Left lung (tissue), 10 donors: ENCODE results near the gene B3GNT2. TPM values are rescaled to one million over a fixed set of nuclear protein-coding genes. Genes with fewer than 3 reads are reported as not detected.

Experiments used
- ATAC-seq: fragments of 200-7000 bp; cut with Tn5 transposase; one replicate; pipeline ENCODE4 v1.9.1; 2020; ENCODE audit warnings: moderate library complexity
- DNase-seq, 4 donors: peaks; one replicate each; pipeline ENCODE4 v3.0.0-alpha.2; 2013 to 2020
- H3K27ac ChIP-seq, 2 donors: fragments of 200-600 bp; sonication (generic) in 1 of 2; one replicate each; pipeline versions ENCODE4 v1.5.0 to v1.8.0; 2020 to 2021
- H3K27me3 ChIP-seq, 2 donors: fragments of 200-600 bp; sonication (generic) in 1 of 2; one replicate each; pipeline versions ENCODE4 v1.5.0 to v1.8.0; 2020 to 2021
- H3K36me3 ChIP-seq, 2 donors: fragments of 200-600 bp; sonication (generic) in 1 of 2; one replicate each; pipeline versions ENCODE4 v1.5.0 to v1.8.0; 2020 to 2021
- H3K4me1 ChIP-seq, 2 donors: fragments of 200-600 bp; one replicate each; pipeline ENCODE4 v1.8.0; 2021
- H3K4me3 ChIP-seq, 2 donors: fragments of 200-600 bp; sonication (generic) in 1 of 2; one replicate each; pipeline versions ENCODE4 v1.5.0 to v1.8.0; 2020 to 2021; ENCODE audit warnings: mild to moderate bottlenecking in 1 of 2
- H3K9me3 ChIP-seq, 2 donors: fragments of 200-600 bp; sonication (generic) in 1 of 2; one replicate each; pipeline versions ENCODE4 v1.5.0 to v1.8.0; 2020 to 2021
- CTCF ChIP-seq, 2 donors: fragments of 200-600 bp; sonication (generic) in 1 of 2; IDR thresholded peaks; one replicate each; pipeline versions ENCODE4 v1.5.0 to v1.8.0; 2021; ENCODE audit warnings: antibody characterized with exemption in 2 of 2
- intact Hi-C, 2 donors: fragments of 100-400 bp; cut with DNase I; formaldehyde crosslinking; loops; one replicate each; pipeline versions ENCODE4 v1.11.2 to v1.14.2; 2022
- polyA plus RNA-seq, 6 donors: library from polyadenylated mRNA; unstranded; fragments of 120-200 nt; gene quantifications; one replicate each; pipeline ENCODE4 v1.2.1, GENCODE V29; 2013; ENCODE audit not compliant: insufficient read length in 6 of 6
- total RNA-seq, 2 donors: library from RNA; stranded (reverse); fragmentation: NEBNext Ultra II Directional; extraction: Animal tissue kit (Norgen Biotek cat#: 25700); gene quantifications; one replicate each; pipeline ENCODE4 v1.2.1, GENCODE V29; 2021
- donor health status: DM: no; HTN: yes; CAD: no.
- donor health status: DM: no; HTN: no; CAD: no.

Gene B3GNT2
- total and polyA plus RNA-seq, 8 donors = 22.9 to 33.0 (median 30.4) TPM

GRCh38 chr2:62178741-62179271 lies 17.1 kb upstream of the B3GNT2 start:
- DNase-seq = peak in 1 of 4 donors; percentile 69
- no peaks in the 10 kb centered on the region for H3K27me3 ChIP-seq
- H3K4me1 ChIP-seq = peaks cover 0 to 9% of the 10 kb centered on the region in 2 donors
- ATAC-seq = peak; percentile 87
- intact Hi-C loops = no loop called here
- no peaks in the 10 kb centered on the region for H3K9me3 ChIP-seq
- no peaks in the 10 kb centered on the region for H3K36me3 ChIP-seq
- no peak overlapping the region for H3K4me3 ChIP-seq
- peak overlapping the region in 1 of 2 donors; percentile 41 for H3K27ac ChIP-seq
- TF ChIP-seq CTCF (IDR thresholded peaks at IDR 0.05) = no peak

GRCh38 chr2:62180975-62181374 lies 14.9 kb upstream of the B3GNT2 start:
- intact Hi-C loops = no loop called here
- Histone ChIP-seq H3K27ac (no peak overlapping the region), H3K4me1 (peaks cover 0 to 9% of the 10 kb centered on the region in 2 donors), H3K4me3 (no peak overlapping the region), H3K27me3 (no peaks in the 10 kb centered on the region), H3K9me3 (no peaks in the 10 kb centered on the region), H3K36me3 (no peaks in the 10 kb centered on the region)
- ATAC-seq = no peak
- no peak for TF ChIP-seq CTCF (IDR thresholded peaks at IDR 0.05)
- DNase-seq = no peak

- ATAC-seq = no peak
- DNase-seq = no peak
- intact Hi-C loops = no loop called here
- H3K36me3 ChIP-seq = no peaks in the 10 kb centered on the region
- no peak overlapping the region for H3K4me3 ChIP-seq
- H3K9me3 ChIP-seq = no peaks in the 10 kb centered on the region
- no peak for TF ChIP-seq CTCF (IDR thresholded peaks at IDR 0.05)
- H3K4me1 ChIP-seq = peaks cover 5 to 12% of the 10 kb centered on the region in 2 donors
- H3K27me3 ChIP-seq = no peaks in the 10 kb centered on the region
- no peak overlapping the region for H3K27ac ChIP-seq
These were observed 14.1 kb upstream of the B3GNT2 start for GRCh38 chr2:62181843-62182242.

- intact Hi-C loops = no loop called here
- DNase-seq (peak in 2 of 4 donors; percentile 57 to 70), ATAC-seq (no peak)
- H3K36me3 ChIP-seq = no peaks in the 10 kb centered on the region
- TF ChIP-seq CTCF (IDR thresholded peaks at IDR 0.05) = no peak
- H3K4me3 ChIP-seq = no peak overlapping the region
- peaks cover 3 to 12% of the 10 kb centered on the region in 2 donors for H3K4me1 ChIP-seq
- H3K27ac ChIP-seq = no peak overlapping the region
- no peaks in the 10 kb centered on the region for H3K27me3 ChIP-seq
- H3K9me3 ChIP-seq = no peaks in the 10 kb centered on the region
These were observed 11.2 kb upstream of the B3GNT2 start for GRCh38 chr2:62184512-62185230.

- ATAC-seq = no peak
- DNase-seq = no peak
- Histone ChIP-seq H3K36me3 (no peaks in the 10 kb centered on the region), H3K4me3 (no peak overlapping the region), H3K4me1 (peaks cover 3 to 12% of the 10 kb centered on the region in 2 donors), H3K27ac (peak overlapping the region in 1 of 2 donors; percentile 44), H3K27me3 (no peaks in the 10 kb centered on the region), H3K9me3 (no peaks in the 10 kb centered on the region)
- no peak for TF ChIP-seq CTCF (IDR thresholded peaks at IDR 0.05)
- intact Hi-C loops = no loop called here
These were observed 10.3 kb upstream of the B3GNT2 start for GRCh38 chr2:62185475-62186155.
